Hypothalamus (tissue), 51 donors: ENCODE measurements around the gene KLHL29.

Experiments used
- DNase-seq, 51 donors: peaks; one replicate each; lab custom pipeline; 2025; lab: John Stamatoyannopoulos, UW

The KLHL29 gene

GRCh38 chr2:23420091-23420839 lies 35.3 kb downstream of the KLHL29 start:
- DNase-seq, result no peak

GRCh38 chr2:23420840-23421476 lies 36.0 kb downstream of the KLHL29 start:
- no peak for DNase-seq

GRCh38 chr2:23422089-23423061 lies 37.4 kb downstream of the KLHL29 start:
- peak in 1 of 51 donors; percentile 6 for DNase-seq

DNA sequence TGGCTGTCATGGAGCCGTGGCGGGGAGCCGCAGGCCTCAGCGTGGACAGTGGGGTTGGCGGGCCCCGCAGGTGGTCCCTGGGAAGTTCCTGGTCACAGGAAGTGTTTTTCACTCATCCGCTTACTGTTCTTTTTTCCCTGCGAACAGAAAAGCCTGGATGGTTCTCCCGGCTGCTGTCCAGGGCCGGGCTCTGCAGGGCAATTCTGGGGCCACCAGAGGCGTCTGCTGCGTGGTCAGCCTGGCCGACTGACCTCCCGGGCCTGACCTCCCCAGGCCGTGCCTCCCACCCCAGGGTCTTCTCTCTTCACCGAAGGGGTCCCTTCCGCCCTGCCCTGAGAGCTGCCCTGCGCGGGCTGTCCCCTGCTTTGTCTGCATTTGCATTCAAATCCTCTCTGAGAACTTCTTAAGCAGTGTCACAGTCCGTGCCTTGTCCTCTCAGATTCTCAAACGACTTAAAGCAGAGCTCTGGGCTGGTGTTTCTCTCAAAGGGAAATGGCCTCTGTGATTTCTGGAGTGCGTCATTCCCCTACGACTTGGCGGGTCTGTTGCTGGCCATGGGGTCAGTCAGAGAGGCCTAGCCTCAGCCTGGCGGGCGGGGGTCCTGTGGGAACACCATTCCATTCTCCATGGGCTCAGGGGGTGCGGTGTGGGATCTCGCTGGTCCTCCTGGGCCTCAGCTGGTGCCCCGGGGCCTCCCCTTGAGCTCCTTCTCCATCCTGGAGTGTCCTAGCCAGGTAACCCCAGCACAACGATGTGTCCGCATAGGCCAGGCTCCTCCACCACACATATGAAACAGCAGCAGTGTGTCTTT lies 38.3 kb downstream of the KLHL29 start:
- DNase-seq, result no peak

GRCh38 chr2:23423873-23424680 lies 39.1 kb downstream of the KLHL29 start:
- no peak for DNase-seq

GRCh38 chr2:23425338-23425871 lies 40.4 kb downstream of the KLHL29 start:
- DNase-seq, result no peak

- no peak for DNase-seq
These were observed 40.9 kb downstream of the KLHL29 start for GRCh38 chr2:23425885-23426262.

DNA sequence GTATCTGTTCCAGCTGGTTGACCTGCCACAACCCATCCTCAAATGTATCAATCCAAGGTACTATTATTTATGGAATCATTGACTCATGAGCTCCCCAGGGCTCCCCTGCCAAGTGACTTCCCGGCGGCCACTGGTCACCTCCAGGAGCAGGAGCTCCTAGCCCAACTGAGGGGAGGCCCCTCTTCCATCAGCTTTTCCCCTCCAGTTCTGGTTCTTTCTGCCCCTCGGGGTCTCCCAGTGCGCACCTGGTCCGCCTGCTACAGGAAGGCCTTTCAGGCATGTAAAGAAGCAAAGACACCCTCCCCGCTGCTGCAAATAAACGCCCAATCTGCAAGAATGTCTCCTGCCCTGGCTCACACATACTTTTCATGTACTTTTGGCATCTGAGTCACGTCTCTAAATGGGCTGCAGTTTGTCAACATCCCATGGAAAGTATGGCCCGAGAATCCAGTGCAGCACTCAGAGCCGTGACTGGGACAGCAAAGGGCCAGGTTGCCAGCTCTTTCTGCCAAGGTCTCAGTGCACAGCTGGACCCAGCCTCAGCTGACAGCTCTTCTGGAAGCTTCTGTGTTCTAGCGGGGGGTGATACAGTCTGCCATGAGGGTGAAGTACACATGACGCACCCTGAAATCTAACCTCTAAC lies 41.4 kb downstream of the KLHL29 start:
- no peak for DNase-seq

DNA sequence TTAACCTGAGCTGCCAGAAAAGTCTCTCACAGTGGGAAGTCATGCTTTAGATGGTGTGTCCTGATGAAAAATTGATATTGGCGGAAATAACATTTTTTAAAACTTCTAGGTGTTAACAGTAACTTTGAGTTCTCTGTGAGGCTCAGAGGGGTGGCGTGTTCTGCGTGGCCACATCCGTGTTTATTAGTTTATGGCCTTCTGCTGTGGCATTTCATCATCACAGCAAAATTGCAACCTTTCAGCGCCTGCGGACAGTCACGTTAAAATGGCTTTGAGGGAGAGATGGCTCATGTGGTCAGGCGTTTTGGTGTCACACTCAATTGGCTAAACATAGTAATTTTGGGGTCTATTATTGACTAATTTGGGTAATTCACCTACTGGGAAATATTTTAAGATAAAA lies 42.4 kb downstream of the KLHL29 start:
- no peak for DNase-seq

GRCh38 chr2:23427976-23428375 lies 43.0 kb downstream of the KLHL29 start:
- no peak for DNase-seq

GRCh38 chr2:23429036-23429435 lies 44.1 kb downstream of the KLHL29 start:
- no peak for DNase-seq

DNA sequence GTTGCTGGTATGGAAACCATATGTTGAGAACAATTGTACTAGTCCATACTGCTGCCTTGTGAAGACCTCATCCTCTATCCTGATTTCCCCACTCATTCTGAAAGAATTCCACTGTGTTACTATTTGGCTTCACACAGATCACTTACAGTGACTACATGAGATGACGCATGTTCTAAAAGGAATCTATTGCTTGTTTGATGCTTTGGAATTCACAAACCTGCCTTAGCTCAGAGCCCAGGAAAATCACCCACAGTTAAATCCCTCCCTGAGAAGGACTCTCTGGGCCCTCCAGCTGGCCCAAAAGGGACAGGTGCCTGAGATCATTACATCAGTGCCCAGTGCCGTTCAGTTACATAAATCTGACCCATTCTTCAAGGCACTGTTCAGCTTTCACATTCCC lies 45.3 kb downstream of the KLHL29 start:
- no peak for DNase-seq

DNA sequence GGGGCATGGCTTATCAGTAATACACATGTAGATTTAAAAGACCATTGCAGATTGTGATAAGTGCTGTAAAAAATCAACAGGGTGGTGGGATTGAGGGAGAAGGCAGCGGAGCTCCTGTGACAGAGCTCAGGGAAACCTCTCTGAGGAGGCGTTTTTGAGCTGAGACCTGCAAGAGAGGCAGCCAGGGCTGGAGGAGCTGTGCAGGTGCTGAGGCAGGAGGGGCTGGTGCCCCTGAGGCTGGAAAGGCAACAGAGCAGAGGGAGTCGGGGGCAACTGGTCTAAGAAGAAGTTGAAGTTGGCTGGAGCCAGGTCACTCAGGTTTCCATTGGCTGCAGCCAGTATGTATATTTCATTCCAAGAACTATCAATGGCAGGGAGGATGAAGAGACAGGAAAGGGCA lies 47.6 kb downstream of the KLHL29 start:
- no peak for DNase-seq

GRCh38 chr2:23433282-23433681 lies 48.3 kb downstream of the KLHL29 start:
- no peak for DNase-seq

DNA sequence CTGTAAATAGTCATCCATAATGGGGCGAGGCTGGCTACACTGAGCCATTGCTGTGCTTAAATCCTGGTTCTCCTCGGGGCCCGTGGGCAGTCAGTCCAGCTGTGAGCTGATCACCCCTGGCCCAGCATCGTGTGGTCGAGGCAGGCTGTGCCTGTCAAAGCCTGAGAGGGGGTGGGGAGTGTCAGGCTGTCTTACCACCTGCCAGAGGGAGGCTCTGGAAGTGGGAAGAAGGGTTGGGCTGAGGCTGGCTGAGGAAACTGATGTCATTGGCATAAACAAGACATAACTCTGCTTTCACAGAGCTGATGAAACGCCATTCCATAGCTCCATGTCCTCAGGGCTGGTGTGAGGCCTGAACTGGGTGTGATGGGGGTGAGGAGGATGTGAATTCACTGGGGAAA lies 49.7 kb downstream of the KLHL29 start:
- no peak for DNase-seq

- no peak for DNase-seq
These were observed 50.5 kb downstream of the KLHL29 start for GRCh38 chr2:23435250-23436035.

GRCh38 chr2:23436346-23437098 lies 51.5 kb downstream of the KLHL29 start:
- DNase-seq, result peak in 1 of 51 donors; percentile 11
